ENCODE measurements around the gene NLN. TPM values are rescaled to one million over a fixed set of nuclear protein-coding genes. Genes with fewer than 3 reads are reported as not detected.
A peak's percentile ranks its signal among the peaks of the same experiment; 100 is the strongest.
"Not testable (repeated sequence)": the region's sequence is repeated elsewhere in the genome, so short reads cannot be mapped to it uniquely, and the experiment has no call there.

NLN gene
- total RNA-seq, 4 donors from 2014 or later: 20.4 to 29.9 (median 27.9) TPM

- H3K9me3 ChIP-seq: no peaks in the 10 kb centered on the region
- DNase-seq (no peak), ATAC-seq (no peak)
- H3K27me3 ChIP-seq: no peaks in the 10 kb centered on the region
- peaks cover 0 to 11% of the 10 kb centered on the region in 2 donors for H3K4me1 ChIP-seq
- intact Hi-C loops (cut with DNase I; ENCODE audit: low total_unique reads) (no loop called here), in situ Hi-C loops (cut with MboI; ENCODE audit: low sequenced_read_pairs in 4 of 4) (no loop called here)
- no peaks in the 10 kb centered on the region for H3K36me3 ChIP-seq
- no peak for TF ChIP-seq POLR2A (IDR thresholded peaks at IDR 0.05)
- H3K27ac ChIP-seq: no peak overlapping the region
- H3K4me3 ChIP-seq: no peak overlapping the region
Measured at GRCh38 chr5:65871182-65871581, 149.2 kb downstream of the NLN start.

GRCh38 chr5:65871776-65872175 is 149.8 kb downstream of the NLN start:
- H3K9me3 ChIP-seq; H3K4me3 ChIP-seq; H3K27me3 ChIP-seq; in situ Hi-C loops (cut with MboI; ENCODE audit: low sequenced_read_pairs in 4 of 4); ATAC-seq; DNase-seq; H3K36me3 ChIP-seq; H3K27ac ChIP-seq; intact Hi-C loops (cut with DNase I; ENCODE audit: low total_unique reads): not testable (repeated sequence)
- H3K4me1 ChIP-seq: peaks cover 0 to 11% of the 10 kb centered on the region in 2 donors

GRCh38 chr5:65873181-65873750 is 151.3 kb downstream of the NLN start:
- Histone ChIP-seq H3K27ac (peak overlapping the region in 1 of 4 donors; percentile 4), H3K9me3 (no peaks in the 10 kb centered on the region), H3K4me3 (no peak overlapping the region), H3K36me3 (no peaks in the 10 kb centered on the region), H3K4me1 (peaks cover 0 to 5% of the 10 kb centered on the region in 2 donors), H3K27me3 (no peaks in the 10 kb centered on the region)
- no peak for TF ChIP-seq CTCF (IDR thresholded peaks at IDR 0.05 in 4 of 5, conservative IDR thresholded peaks at IDR 0.05 in 1 of 5)
- no peak for TF ChIP-seq POLR2A (IDR thresholded peaks at IDR 0.05)
- no peak for ATAC-seq
- in situ Hi-C loops (cut with MboI; ENCODE audit: low sequenced_read_pairs in 4 of 4) (no loop called here), intact Hi-C loops (cut with DNase I; ENCODE audit: low total_unique reads) (no loop called here)
- DNase-seq: no peak

- Histone ChIP-seq H3K36me3 (no peaks in the 10 kb centered on the region), H3K4me3 (no peak overlapping the region), H3K4me1 (peaks cover 0 to 5% of the 10 kb centered on the region in 2 donors), H3K27ac (peak overlapping the region in 2 of 4 donors; percentile 4 to 5), H3K9me3 (no peaks in the 10 kb centered on the region), H3K27me3 (no peaks in the 10 kb centered on the region)
- in situ Hi-C loops (cut with MboI; ENCODE audit: low sequenced_read_pairs in 4 of 4) (no loop called here), intact Hi-C loops (cut with DNase I; ENCODE audit: low total_unique reads) (no loop called here)
- DNase-seq: no peak
- TF ChIP-seq CTCF (IDR thresholded peaks at IDR 0.05 in 4 of 5, conservative IDR thresholded peaks at IDR 0.05 in 1 of 5) (no peak), POLR2A (IDR thresholded peaks at IDR 0.05) (no peak)
- peak; percentile 86 to 97 for ATAC-seq
Measured at GRCh38 chr5:65874241-65874640, 152.2 kb downstream of the NLN start.

- Histone ChIP-seq H3K27ac (no peak overlapping the region), H3K36me3 (no peaks in the 10 kb centered on the region), H3K9me3 (no peaks in the 10 kb centered on the region), H3K27me3 (no peaks in the 10 kb centered on the region), H3K4me1 (peaks cover 5 to 9% of the 10 kb centered on the region in 2 donors), H3K4me3 (no peak overlapping the region)
- DNase-seq (no peak), ATAC-seq (no peak)
- intact Hi-C loops (cut with DNase I; ENCODE audit: low total_unique reads): no loop called here
- TF ChIP-seq POLR2A (IDR thresholded peaks at IDR 0.05): no peak
- TF ChIP-seq CTCF (IDR thresholded peaks at IDR 0.05 in 4 of 5, conservative IDR thresholded peaks at IDR 0.05 in 1 of 5): no peak
- in situ Hi-C loops (cut with MboI; ENCODE audit: low sequenced_read_pairs in 4 of 4): no loop called here
Measured at GRCh38 chr5:65876496-65876895, 154.5 kb downstream of the NLN start.

- no peak for TF ChIP-seq POLR2A (IDR thresholded peaks at IDR 0.05)
- no peak for TF ChIP-seq CTCF (IDR thresholded peaks at IDR 0.05 in 4 of 5, conservative IDR thresholded peaks at IDR 0.05 in 1 of 5)
- intact Hi-C loops (cut with DNase I; ENCODE audit: low total_unique reads): no loop called here
- no peaks in the 10 kb centered on the region for H3K36me3 ChIP-seq
- no peak overlapping the region for H3K4me3 ChIP-seq
- peaks cover 5 to 9% of the 10 kb centered on the region in 2 donors for H3K4me1 ChIP-seq
- DNase-seq (no peak), ATAC-seq (no peak)
- H3K9me3 ChIP-seq: no peaks in the 10 kb centered on the region
- in situ Hi-C loops (cut with MboI; ENCODE audit: low sequenced_read_pairs in 4 of 4): no loop called here
- no peak overlapping the region for H3K27ac ChIP-seq
- H3K27me3 ChIP-seq: no peaks in the 10 kb centered on the region
Measured at GRCh38 chr5:65876970-65877369, 155.0 kb downstream of the NLN start.

Measured in gastrocnemius medialis (tissue), 4 donors.